Neuronal stem cell (in vitro differentiated cells): ENCODE measurements around the gene MDFIC2.

Experiments used
- DNase-seq: peaks from one replicate; pipeline ENCODE4 v3.0.0-alpha.2; 2013; ENCODE audit warnings: low spot score
- H2AFZ ChIP-seq: one replicate; pipeline ENCODE4 v1.6.1; 2013; ENCODE audit warnings: mild to moderate bottlenecking, low read length, inconsistent platforms
- H2AK5ac ChIP-seq: 2 replicates; pipeline ENCODE4 v1.6.1; 2013; ENCODE audit warnings: low read depth, mild to moderate bottlenecking, inconsistent platforms, low read length, moderate library complexity, mixed read lengths
- H2BK120ac ChIP-seq: 2 replicates; pipeline ENCODE4 v1.6.1; 2013; ENCODE audit warnings: low read depth, mild to moderate bottlenecking, inconsistent platforms, low read length, moderate library complexity, mixed read lengths
- H2BK12ac ChIP-seq: one replicate; pipeline ENCODE4 v1.6.1; 2013; ENCODE audit warnings: low read length, inconsistent platforms
- H2BK15ac ChIP-seq: 2 replicates; pipeline ENCODE4 v1.6.1; 2013; ENCODE audit warnings: mild to moderate bottlenecking, low read length, inconsistent platforms, mixed read lengths
- H2BK5ac ChIP-seq: one replicate; pipeline ENCODE4 v1.6.1; 2013; ENCODE audit warnings: inconsistent platforms, mild to moderate bottlenecking, low read length, moderate library complexity
- H3K14ac ChIP-seq: one replicate; pipeline ENCODE4 v1.6.1; 2013; ENCODE audit warnings: low read length, inconsistent platforms
- H3K18ac ChIP-seq: 2 replicates; pipeline ENCODE4 v1.6.1; 2013; ENCODE audit warnings: low read length, inconsistent platforms
- H3K23ac ChIP-seq: 2 replicates; pipeline ENCODE4 v1.6.1; 2013; ENCODE audit warnings: low read depth, mild to moderate bottlenecking, mixed read lengths, low read length, inconsistent platforms; ENCODE audit not compliant: poor library complexity
- H3K27ac ChIP-seq: replicated peaks from 3 replicates; pipeline ENCODE4 v1.5.1; 2013; ENCODE audit warnings: low read length, inconsistent platforms
- H3K27me3 ChIP-seq, 3 experiments: 2 replicates each; pipeline ENCODE4 v1.6.1; 2013; ENCODE audit warnings: low read length in 3 of 3, mild to moderate bottlenecking in 2 of 3, inconsistent platforms in 1 of 3, low read depth in 1 of 3, mixed read lengths in 1 of 3, moderate library complexity in 1 of 3; ENCODE audit not compliant: control insufficient read depth in 3 of 3, insufficient read depth in 3 of 3
- H3K36me3 ChIP-seq, 2 donors: replicated peaks in 1 of 2; 2 replicates each; pipeline ENCODE4 v1.6.1; 2013; ENCODE audit warnings: low read length in 2 of 2; ENCODE audit not compliant: control insufficient read depth in 2 of 2, insufficient read depth in 2 of 2
- H3K4ac ChIP-seq: 2 replicates; pipeline ENCODE4 v1.6.1; 2013; ENCODE audit warnings: inconsistent platforms, mild to moderate bottlenecking, low read length, moderate library complexity
- H3K4me1 ChIP-seq, 2 donors: 1 replicate in 1 of 2; 2 replicates in 1 of 2; pipeline ENCODE4 v1.6.1; 2013; ENCODE audit warnings: low read length in 2 of 2, low read depth in 1 of 2; ENCODE audit not compliant: control insufficient read depth in 2 of 2, insufficient read depth in 1 of 2
- H3K4me2 ChIP-seq: one replicate; pipeline ENCODE4 v1.6.1; 2013; ENCODE audit warnings: mild to moderate bottlenecking, low read length, inconsistent platforms; ENCODE audit not compliant: insufficient read depth, poor library complexity, severe bottlenecking
- H3K4me3 ChIP-seq, 2 donors: 2 replicates each; pipeline ENCODE4 v1.5.1; 2013; ENCODE audit warnings: low read length in 2 of 2, mild to moderate bottlenecking in 2 of 2, inconsistent platforms in 1 of 2, moderate library complexity in 1 of 2
- H3K79me1 ChIP-seq: one replicate; pipeline ENCODE4 v1.6.1; 2013; ENCODE audit warnings: low read depth, mild to moderate bottlenecking, inconsistent platforms, low read length, moderate library complexity
- H3K9ac ChIP-seq: one replicate; pipeline ENCODE4 v1.6.1; 2013; ENCODE audit warnings: mild to moderate bottlenecking, low read depth, low read length, inconsistent platforms; ENCODE audit not compliant: poor library complexity
- H3K9me3 ChIP-seq, 2 donors: replicated peaks in 1 of 2; 2 replicates each; pipeline versions ENCODE3 to v1.6.1; 2013; ENCODE audit warnings: low read length in 2 of 2, mild to moderate bottlenecking in 2 of 2, inconsistent platforms in 1 of 2, low read depth in 1 of 2, mixed read lengths in 1 of 2, moderate library complexity in 1 of 2; ENCODE audit not compliant: control insufficient read depth in 2 of 2, insufficient read depth in 1 of 2
- H4K8ac ChIP-seq: one replicate; pipeline ENCODE4 v1.6.1; 2013; ENCODE audit warnings: low read depth, mild to moderate bottlenecking, inconsistent platforms, low read length, moderate library complexity
- H4K91ac ChIP-seq: one replicate; pipeline ENCODE4 v1.6.1; 2013; ENCODE audit warnings: low read length, low read depth, mild to moderate bottlenecking, inconsistent platforms; ENCODE audit not compliant: poor library complexity
- WGBS, 2 donors: extraction: QIAGEN DNeasy Blood & Tissue Kit; methylation state at CpG; one replicate each; pipeline ENCODE4 v1.1.7; 2013; ENCODE audit warnings: missing lambda C conversion rate in 2 of 2, mixed read lengths in 1 of 2; ENCODE audit not compliant: insufficient read length in 2 of 2, insufficient replicate concordance in 1 of 2; ENCODE audit errors: extremely low coverage in 2 of 2; 5-methylcytosine and 5-hydroxymethylcytosine counted together

Gene MDFIC2

DNA sequence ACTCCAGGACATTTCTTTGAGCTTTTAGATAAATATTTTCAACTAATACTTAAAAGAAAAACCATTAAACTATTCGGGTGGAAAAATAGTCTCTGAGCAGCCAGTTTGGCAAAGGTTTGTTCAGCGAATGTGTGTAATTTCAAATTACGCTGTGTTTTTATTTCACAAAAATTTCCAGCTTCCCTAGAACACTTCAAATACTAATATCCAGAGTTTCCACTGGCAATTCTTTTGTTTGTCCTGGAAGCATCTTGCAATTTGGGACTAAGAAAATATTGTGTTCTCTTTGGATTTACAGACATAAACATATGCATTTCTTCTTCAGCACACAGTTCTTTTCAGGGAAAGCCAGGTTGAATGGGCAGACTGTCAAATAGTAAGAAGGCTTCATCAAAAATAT is 61.9 kb downstream of the MDFIC2 start:
- Histone ChIP-seq H3K79me1 (no peaks in the 10 kb centered on the region), H2BK120ac (no peak overlapping the region), H3K9me3 (no peaks in the 10 kb centered on the region), H2BK5ac (no peak overlapping the region), H3K4me1 (no peaks in the 10 kb centered on the region), H2AK5ac (no peak overlapping the region), H3K23ac (no peak overlapping the region), H4K8ac (no peak overlapping the region), H2BK12ac (no peak overlapping the region), H4K91ac (no peak overlapping the region), H2AFZ (no peak overlapping the region), H3K4ac (no peak overlapping the region), H3K36me3 (no peaks in the 10 kb centered on the region), H3K14ac (no peak overlapping the region), H3K18ac (no peak overlapping the region), H3K27me3 (no peaks in the 10 kb centered on the region), H2BK15ac (no peak overlapping the region), H3K9ac (no peak overlapping the region), H3K27ac (no peak overlapping the region), H3K4me3 (no peak overlapping the region), H3K4me2 (no peak overlapping the region)
- no peak for DNase-seq
- no CpG with 5 or more reads among the region's 3 CpGs for WGBS, 2 donors

DNA sequence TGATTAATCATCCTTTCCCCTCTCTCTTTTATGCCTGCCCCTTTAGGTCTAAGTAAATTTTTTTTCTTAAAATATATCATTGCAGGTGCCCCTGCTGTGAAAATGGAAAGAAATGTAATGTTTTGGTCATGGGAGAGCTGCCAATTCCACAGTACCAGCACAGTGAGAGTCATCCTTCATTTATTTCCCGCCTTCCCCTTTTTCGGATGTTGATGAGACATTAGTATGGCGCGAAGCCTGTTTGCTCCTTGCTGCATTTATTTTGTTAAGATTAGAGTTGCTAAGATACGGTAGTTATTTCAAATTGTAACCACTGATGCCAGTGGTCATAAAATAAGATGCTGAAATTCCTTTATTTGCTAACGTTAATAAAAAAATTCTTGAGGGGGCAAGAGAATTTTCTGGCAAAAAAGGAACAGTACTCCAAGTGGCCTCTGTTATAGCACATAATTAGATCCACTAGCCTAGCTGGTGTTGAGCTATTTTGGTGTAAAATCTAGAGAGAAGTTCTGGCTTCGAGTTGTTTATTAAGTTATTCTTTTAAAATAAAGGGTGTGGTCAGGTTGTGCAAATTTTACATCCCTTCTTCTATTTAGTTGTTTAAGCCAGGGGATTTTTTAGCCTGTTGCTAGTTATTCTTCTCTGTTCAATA is 62.8 kb downstream of the MDFIC2 start:
- H3K14ac ChIP-seq: no peak overlapping the region

DNA sequence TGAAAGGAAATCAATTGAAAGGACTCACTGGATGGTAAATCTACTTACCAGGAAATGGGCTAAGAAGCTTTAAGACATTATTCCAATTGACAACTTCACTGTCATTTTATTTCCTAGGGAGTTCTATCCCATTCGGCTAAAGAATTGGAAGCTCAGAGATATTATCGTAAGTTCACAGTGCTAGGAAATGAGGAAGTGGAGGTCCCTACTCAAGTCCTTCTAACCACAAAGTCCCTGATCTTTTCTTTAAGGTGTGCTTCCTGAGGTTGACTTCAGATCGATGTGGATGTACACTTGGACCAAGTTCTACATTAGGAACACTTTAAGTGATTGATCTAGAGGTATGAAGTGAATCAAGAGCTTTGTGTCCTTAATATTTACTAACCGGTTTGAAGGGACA is 63.6 kb downstream of the MDFIC2 start:
- Histone ChIP-seq H3K9me3 (no peaks in the 10 kb centered on the region), H3K4me2 (no peak overlapping the region), H3K18ac (no peak overlapping the region), H3K9ac (no peak overlapping the region), H2BK15ac (no peak overlapping the region), H2BK12ac (no peak overlapping the region), H3K79me1 (no peaks in the 10 kb centered on the region), H2BK120ac (no peak overlapping the region), H3K4me3 (no peak overlapping the region), H2AK5ac (no peak overlapping the region), H3K27me3 (no peaks in the 10 kb centered on the region), H3K4me1 (no peaks in the 10 kb centered on the region), H3K14ac (no peak overlapping the region), H4K91ac (no peak overlapping the region), H2AFZ (no peak overlapping the region), H3K23ac (no peak overlapping the region), H3K36me3 (no peaks in the 10 kb centered on the region), H3K27ac (no peak overlapping the region), H4K8ac (no peak overlapping the region), H3K4ac (no peak overlapping the region), H2BK5ac (no peak overlapping the region)
- DNase-seq: no peak
- WGBS, 2 donors: no CpG with 5 or more reads among the region's 4 CpGs

More for the DNA sequence above, 62.8 kb downstream of the MDFIC2 start:
- Histone ChIP-seq H3K18ac (no peak overlapping the region), H3K4me3 (no peak overlapping the region), H2BK5ac (no peak overlapping the region), H3K4me1 (no peaks in the 10 kb centered on the region), H3K23ac (no peak overlapping the region), H2BK120ac (no peak overlapping the region), H4K8ac (no peak overlapping the region), H2BK12ac (no peak overlapping the region), H2AFZ (no peak overlapping the region), H2BK15ac (no peak overlapping the region), H4K91ac (no peak overlapping the region), H3K27ac (no peak overlapping the region), H2AK5ac (no peak overlapping the region), H3K36me3 (no peaks in the 10 kb centered on the region), H3K79me1 (no peaks in the 10 kb centered on the region), H3K4me2 (no peak overlapping the region), H3K27me3 (no peaks in the 10 kb centered on the region), H3K9me3 (no peaks in the 10 kb centered on the region), H3K9ac (no peak overlapping the region), H3K4ac (no peak overlapping the region)
- WGBS, 2 donors: no CpG with 5 or more reads among the region's 7 CpGs
- DNase-seq: no peak

DNA sequence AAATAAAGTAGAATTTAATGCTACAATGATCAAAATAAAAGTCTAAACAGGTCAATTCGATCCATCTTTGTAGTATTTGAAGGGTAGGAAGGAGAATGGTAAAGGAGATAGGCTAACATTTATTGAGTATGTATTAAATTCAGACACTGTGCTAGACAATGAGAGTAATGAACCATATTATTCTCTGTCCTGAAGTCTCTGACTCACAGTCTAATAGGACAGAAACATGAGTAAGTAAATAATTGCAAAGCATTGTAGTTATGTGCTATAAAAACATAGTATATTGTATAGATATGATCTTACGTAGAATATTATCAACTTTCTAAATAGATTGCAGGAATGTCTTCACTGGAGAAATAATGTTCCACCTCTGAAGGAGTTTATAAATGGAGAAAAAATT is 64.5 kb downstream of the MDFIC2 start:
- Histone ChIP-seq H3K4me3 (no peak overlapping the region), H3K4me1 (peaks cover 0 to 3% of the 10 kb centered on the region in 2 donors), H3K4me2 (no peak overlapping the region), H3K27ac (no peak overlapping the region), H2BK120ac (no peak overlapping the region), H2BK5ac (no peak overlapping the region), H3K79me1 (no peaks in the 10 kb centered on the region), H3K23ac (no peak overlapping the region), H2BK12ac (no peak overlapping the region), H2AFZ (no peak overlapping the region), H3K4ac (no peak overlapping the region), H3K27me3 (no peaks in the 10 kb centered on the region), H2AK5ac (no peak overlapping the region), H4K91ac (no peak overlapping the region), H2BK15ac (no peak overlapping the region), H3K36me3 (no peaks in the 10 kb centered on the region), H3K9me3 (no peaks in the 10 kb centered on the region), H3K9ac (no peak overlapping the region), H3K18ac (no peak overlapping the region), H3K14ac (no peak overlapping the region), H4K8ac (no peak overlapping the region)
- no CpG with 5 or more reads among the region's 2 CpGs for WGBS, 2 donors
- no peak for DNase-seq
